Progenitor cell of endocrine pancreas (in vitro differentiated cells): ENCODE data around the gene SMURF2. TPM values are rescaled to one million over a fixed set of nuclear protein-coding genes. Genes with fewer than 3 reads are reported as not detected.

Experiments used
- DNase-seq: peaks from one replicate; pipeline ENCODE4 v3.0.0; 2021; ENCODE audit warnings: low spot score; ENCODE audit not compliant: unreplicated experiment
- H3K27ac Mint-ChIP-seq: 2 replicates; pipeline ENCODE4 v1.8.0; 2021; ENCODE audit warnings: mild to moderate bottlenecking, moderate library complexity, mixed read lengths
- H3K27me3 Mint-ChIP-seq: 2 replicates; pipeline ENCODE4 v1.8.0; 2021; ENCODE audit warnings: mixed read lengths
- H3K36me3 Mint-ChIP-seq: 2 replicates; pipeline ENCODE4 v1.8.0; 2022; ENCODE audit warnings: mixed read lengths; ENCODE audit not compliant: insufficient read depth
- H3K4me1 Mint-ChIP-seq: 2 replicates; pipeline ENCODE4 v1.8.0; 2021; ENCODE audit warnings: low read depth, mixed read lengths
- H3K4me3 Mint-ChIP-seq: 2 replicates; pipeline ENCODE4 v1.8.0; 2021; ENCODE audit warnings: low read depth, mild to moderate bottlenecking, moderate library complexity, mixed read lengths
- H3K9me3 Mint-ChIP-seq: 2 replicates; pipeline ENCODE4 v1.8.0; 2021; ENCODE audit warnings: low read depth, mixed read lengths
- total RNA-seq: library from RNA; stranded (reverse); gene quantifications from 2 replicates; pipeline ENCODE4 v1.2.1, GENCODE V29; 2021
- TF ChIP-seq, protein P1 (sequence below): fragments of 200-600 bp; sonication (generic); IDR thresholded peaks from one replicate; pipeline ENCODE4 v1.5.0; 2021; ENCODE audit warnings: antibody characterized with exemption, mild to moderate bottlenecking; ENCODE audit not compliant: unreplicated experiment

SMURF2 gene
- total RNA-seq, 1 donor from 2014 or later, result 43.9 TPM

DNA sequence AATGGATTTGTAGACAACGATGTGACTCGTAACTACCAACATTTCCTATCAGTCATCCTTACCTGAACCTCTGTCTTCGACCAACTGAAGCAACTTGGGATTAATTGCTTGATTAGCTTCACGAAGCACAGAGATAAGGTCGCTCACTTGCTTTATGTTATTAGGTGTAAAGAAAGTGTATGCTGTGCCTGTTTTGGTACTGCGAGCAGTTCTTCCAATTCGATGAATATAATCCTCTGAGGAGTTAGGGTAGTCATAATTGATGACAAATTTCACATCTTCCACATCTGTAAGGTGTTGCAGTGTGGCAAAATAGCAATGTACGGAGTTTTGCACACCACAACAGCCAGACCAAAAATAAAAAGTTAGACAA, 161.6 kb downstream of the SMURF2 start:
- Mint-ChIP-seq H3K27ac (peak overlapping the region; percentile 61), H3K27me3 (no peaks in the 10 kb centered on the region), H3K4me3 (no peak overlapping the region), H3K4me1 (peaks cover 49% of the 10 kb centered on the region), H3K9me3 (no peaks in the 10 kb centered on the region), H3K36me3 (peaks cover 60% of the 10 kb centered on the region)
- no peak for DNase-seq
- TF ChIP-seq, protein P1, sequence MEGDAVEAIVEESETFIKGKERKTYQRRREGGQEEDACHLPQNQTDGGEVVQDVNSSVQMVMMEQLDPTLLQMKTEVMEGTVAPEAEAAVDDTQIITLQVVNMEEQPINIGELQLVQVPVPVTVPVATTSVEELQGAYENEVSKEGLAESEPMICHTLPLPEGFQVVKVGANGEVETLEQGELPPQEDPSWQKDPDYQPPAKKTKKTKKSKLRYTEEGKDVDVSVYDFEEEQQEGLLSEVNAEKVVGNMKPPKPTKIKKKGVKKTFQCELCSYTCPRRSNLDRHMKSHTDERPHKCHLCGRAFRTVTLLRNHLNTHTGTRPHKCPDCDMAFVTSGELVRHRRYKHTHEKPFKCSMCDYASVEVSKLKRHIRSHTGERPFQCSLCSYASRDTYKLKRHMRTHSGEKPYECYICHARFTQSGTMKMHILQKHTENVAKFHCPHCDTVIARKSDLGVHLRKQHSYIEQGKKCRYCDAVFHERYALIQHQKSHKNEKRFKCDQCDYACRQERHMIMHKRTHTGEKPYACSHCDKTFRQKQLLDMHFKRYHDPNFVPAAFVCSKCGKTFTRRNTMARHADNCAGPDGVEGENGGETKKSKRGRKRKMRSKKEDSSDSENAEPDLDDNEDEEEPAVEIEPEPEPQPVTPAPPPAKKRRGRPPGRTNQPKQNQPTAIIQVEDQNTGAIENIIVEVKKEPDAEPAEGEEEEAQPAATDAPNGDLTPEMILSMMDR, result no peak

DNA sequence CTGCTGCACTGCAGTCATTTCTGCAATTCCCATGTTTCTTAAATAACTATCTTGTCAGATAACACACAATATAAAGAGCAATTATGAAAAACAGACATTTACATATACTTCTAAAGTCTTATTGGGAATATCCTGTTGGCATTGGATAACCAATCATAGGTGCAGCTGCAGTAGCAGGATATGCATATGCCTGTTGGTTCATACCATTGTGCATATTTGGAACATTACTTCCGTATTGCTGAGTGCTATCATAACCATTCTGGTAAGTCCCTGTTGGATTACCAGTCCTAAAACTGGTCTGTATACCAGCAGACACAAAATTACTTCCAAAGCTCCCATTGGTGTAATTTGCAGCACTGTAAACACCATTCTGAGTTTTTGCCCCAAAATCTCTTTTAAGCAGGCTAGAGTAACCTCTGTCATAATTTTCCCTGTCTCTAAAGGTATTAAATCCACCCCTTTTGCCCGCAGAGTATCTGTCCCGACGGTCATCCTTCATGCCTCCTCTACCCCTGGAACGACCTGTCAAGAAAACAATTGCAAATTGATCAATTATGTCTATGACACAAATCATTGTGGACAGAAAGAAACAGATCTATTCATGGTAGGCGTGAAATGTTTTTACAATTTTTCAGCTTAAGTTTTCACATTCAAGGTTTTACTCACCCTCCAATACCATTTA, 162.2 kb downstream of the SMURF2 start:
- TF ChIP-seq, protein P1, result no peak
- H3K27ac Mint-ChIP-seq, result peak overlapping the region; percentile 82
- peaks cover 49% of the 10 kb centered on the region for H3K4me1 Mint-ChIP-seq
- peaks cover 57% of the 10 kb centered on the region for H3K36me3 Mint-ChIP-seq
- no peaks in the 10 kb centered on the region for H3K27me3 Mint-ChIP-seq
- H3K9me3 Mint-ChIP-seq, result no peaks in the 10 kb centered on the region
- no peak for DNase-seq
- H3K4me3 Mint-ChIP-seq, result no peak overlapping the region

DNA sequence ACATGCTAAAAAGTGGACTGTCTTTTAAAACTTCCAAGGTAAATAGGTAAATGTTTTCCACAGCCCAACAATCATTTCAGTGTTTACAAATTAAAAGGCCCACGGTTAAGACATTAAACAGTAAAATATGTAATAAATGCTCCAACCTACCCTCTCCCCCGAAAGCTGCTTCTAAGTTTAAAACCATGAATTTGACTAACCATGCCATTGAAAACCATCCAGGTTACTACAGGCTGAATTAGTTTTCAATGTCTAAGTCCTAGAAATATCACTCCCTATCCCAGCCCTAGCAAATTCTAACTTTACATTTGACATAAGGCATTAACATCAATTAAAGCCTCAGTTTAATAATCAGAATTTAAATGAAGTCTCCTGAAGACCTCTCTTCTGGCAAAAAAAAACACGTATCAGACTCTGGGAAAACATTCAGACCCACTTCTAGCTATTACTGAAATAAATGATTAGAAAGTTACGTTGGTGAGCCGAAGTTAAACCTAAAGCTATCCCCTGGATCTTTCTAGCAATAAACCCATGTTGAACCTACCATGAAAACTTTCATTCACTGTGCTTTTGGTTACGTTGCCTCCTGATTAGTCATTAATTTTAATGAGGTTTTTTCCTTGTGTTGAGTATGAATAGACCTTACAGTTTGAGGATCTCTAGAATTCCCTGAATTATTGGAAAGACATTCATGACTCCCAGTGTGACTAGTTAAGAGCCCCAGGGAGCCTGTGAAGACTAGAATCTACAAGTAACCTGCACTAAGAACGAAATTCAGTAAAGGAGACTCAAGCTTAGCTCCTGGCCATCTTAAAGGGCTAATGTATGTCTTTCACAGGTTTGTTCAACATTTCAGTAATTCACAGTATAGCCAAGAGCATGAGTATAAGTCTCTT, 163.6 kb downstream of the SMURF2 start:
- H3K27me3 Mint-ChIP-seq, result no peaks in the 10 kb centered on the region
- H3K9me3 Mint-ChIP-seq, result no peaks in the 10 kb centered on the region
- H3K27ac Mint-ChIP-seq, result peak overlapping the region; percentile 96
- H3K4me3 Mint-ChIP-seq, result peak overlapping the region; percentile 13
- DNase-seq, result no peak
- peaks cover 45% of the 10 kb centered on the region for H3K4me1 Mint-ChIP-seq
- TF ChIP-seq, protein P1, result no peak
- H3K36me3 Mint-ChIP-seq, result peaks cover 47% of the 10 kb centered on the region

DNA sequence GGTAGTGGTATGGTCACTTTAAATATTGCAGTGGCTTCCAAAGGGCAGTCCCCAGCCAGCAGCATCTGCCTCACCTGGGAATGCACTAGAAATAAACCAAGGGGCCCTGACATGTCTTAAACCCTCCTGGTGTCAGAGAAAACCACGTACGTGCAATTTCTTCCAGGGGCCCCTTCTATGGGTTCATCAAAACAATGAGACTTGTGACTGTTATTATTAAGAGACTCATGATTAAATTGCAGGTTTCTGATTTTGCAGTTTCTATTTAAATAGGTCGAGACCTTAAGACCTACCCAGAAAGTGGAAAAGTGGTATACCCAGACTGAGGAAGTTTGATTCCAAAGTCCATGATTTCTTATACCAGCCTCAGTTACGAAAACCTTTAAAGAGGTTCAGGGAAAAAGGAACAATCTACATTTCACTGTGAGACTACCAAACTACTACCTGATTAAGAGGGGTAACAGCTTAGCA, 164.5 kb downstream of the SMURF2 start:
- peaks cover 43% of the 10 kb centered on the region for H3K36me3 Mint-ChIP-seq
- H3K4me3 Mint-ChIP-seq, result peak overlapping the region; percentile 94
- peaks cover 41% of the 10 kb centered on the region for H3K4me1 Mint-ChIP-seq
- TF ChIP-seq, protein P1, result no peak
- H3K27ac Mint-ChIP-seq, result peak overlapping the region; percentile 96
- DNase-seq, result no peak
- H3K9me3 Mint-ChIP-seq, result no peaks in the 10 kb centered on the region
- H3K27me3 Mint-ChIP-seq, result no peaks in the 10 kb centered on the region

DNA sequence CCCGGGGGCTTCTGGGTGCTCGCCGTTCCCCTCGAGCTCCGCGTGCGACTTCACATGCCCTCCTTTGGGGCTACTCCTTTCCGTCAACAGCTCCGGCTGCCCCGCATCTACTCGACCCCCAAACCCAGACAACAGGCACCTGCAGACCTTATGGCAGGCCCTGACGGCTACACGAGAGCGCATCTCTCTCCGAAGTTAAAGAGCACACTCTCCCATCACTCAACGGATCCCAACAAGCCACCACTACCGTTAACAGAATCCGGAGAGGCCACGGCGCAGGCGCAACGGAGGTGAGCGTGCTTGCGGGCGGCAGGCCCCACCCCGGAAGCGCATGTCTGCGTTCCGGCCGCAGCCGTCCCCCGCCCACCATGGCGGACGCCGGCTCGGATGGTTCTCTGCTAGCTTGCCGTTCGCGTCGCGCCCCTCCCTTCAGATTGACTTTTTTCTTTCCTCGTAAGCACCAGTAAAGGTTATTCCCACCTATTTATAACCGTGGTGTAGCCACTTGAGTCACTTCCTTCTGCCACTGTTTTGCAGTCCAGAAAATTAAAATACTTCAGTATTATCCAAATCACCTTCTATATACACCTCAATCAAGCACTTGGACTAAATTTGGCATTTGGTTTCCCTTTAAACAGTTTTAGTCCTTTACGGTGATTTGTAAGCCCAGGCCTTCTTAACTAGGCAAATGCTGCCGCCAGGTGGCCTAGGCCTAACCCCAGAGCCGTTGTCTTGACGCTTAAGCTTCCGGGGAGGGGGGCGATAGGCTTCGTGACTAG, 165.1 kb downstream of the SMURF2 start, which contains the start of gene POLG2:
TSS of gene POLG2 (minus strand) at position 269 of the 779 bp plus-strand sequence. CDS start at position 183, 86 bp downstream.
- Mint-ChIP-seq H3K4me1 (peaks cover 37% of the 10 kb centered on the region), H3K36me3 (peaks cover 40% of the 10 kb centered on the region), H3K27ac (peak within 1 kb of the TSS; percentile 96), H3K27me3 (no peaks in the 10 kb centered on the region), H3K4me3 (peak within 1 kb of the TSS; percentile 94), H3K9me3 (no peaks in the 10 kb centered on the region)
- TF ChIP-seq, protein P1, result peak; percentile 63
- peak; percentile 85 for DNase-seq
